ENCODE data around the gene SFMBT1.

- TF ChIP-seq CTCF (IDR thresholded peaks at IDR 0.05; ENCODE audit: insufficient read depth, low read depth, low read length) (no peak), EZH2 (IDR thresholded peaks at IDR 0.05; ENCODE audit: insufficient read depth, low read length) (no peak)
Measured at GRCh38 chr3:52879090-52879489, 166.8 kb downstream of the SFMBT1 start.
